ENCODE measurements around the gene RABGAP1L. TPM values are rescaled to one million over a fixed set of nuclear protein-coding genes. Genes with fewer than 3 reads are reported as not detected.

RABGAP1L gene
- total RNA-seq, 4 donors from 2014 or later, result 70.5 to 100 (median 92.6) TPM

- TF ChIP-seq CTCF (IDR thresholded peaks at IDR 0.05), result no peak
- TF ChIP-seq POLR2A (IDR thresholded peaks at IDR 0.05), result no peak
- no peaks in the 10 kb centered on the region for H3K36me3 ChIP-seq
- no peaks in the 10 kb centered on the region for H3K27me3 ChIP-seq
- WGBS, 2 donors, result 96 to 98% methylated on average over 2 of the region's 2 CpGs
- DNase-seq, result no peak
- no peak overlapping the region for H3K27ac ChIP-seq
- H3K4me3 ChIP-seq (replicated peaks in 1 of 3), result no peak overlapping the region
- intact Hi-C loops (cut with DNase I), result no loop called here
- no peaks in the 10 kb centered on the region for H3K9me3 ChIP-seq
- H3K4me1 ChIP-seq, result peaks cover 0 to 6% of the 10 kb centered on the region in 2 donors
Measured at GRCh38 chr1:174960362-174960761, 801.0 kb downstream of the RABGAP1L start.

GRCh38 chr1:174963529-174964125 lies 804.3 kb downstream of the RABGAP1L start:
- H3K4me3 ChIP-seq (replicated peaks in 1 of 3), result no peak overlapping the region
- H3K9me3 ChIP-seq, result no peaks in the 10 kb centered on the region
- H3K27me3 ChIP-seq, result no peaks in the 10 kb centered on the region
- H3K4me1 ChIP-seq, result peaks cover 6 to 19% of the 10 kb centered on the region in 2 donors
- intact Hi-C loops (cut with DNase I), result no loop called here
- 87 to 88% methylated on average over 2 of the region's 2 CpGs for WGBS, 2 donors
- no peak for TF ChIP-seq POLR2A (IDR thresholded peaks at IDR 0.05)
- TF ChIP-seq CTCF (IDR thresholded peaks at IDR 0.05), result no peak
- H3K27ac ChIP-seq, result no peak overlapping the region
- no peaks in the 10 kb centered on the region for H3K36me3 ChIP-seq
- DNase-seq, result no peak

DNA sequence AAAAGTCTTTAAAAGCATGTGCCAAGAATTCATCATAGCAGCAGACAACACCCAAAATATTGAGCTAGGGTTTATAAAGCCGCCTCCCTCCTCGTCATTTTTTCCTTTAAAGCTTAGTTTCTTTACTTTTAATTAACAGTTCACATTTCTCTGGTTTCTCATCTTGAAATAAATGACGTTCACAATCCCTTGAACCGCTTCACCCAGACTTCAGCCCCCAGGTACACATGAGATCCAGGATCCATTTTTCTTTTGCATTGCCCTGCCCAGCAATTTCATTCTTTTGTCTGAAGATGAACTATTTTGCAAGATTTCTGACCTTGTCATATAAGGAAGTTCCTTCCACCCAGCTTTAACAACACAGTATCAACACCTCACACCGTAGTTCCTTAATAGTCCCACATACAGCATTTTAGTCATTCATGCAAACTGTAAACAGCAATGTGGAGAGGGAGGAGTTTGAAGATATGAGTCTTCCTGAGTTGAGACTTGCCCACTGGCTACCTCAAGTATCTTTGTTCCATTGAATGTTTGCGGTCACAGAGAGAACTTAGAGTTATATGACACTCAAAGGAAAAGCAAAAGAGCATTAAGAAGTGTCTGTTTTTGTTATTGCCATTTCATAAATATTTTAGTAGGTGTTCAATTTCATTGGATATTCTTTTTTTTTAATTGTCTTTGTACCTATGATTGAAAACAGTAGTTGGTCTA lies 805.1 kb downstream of the RABGAP1L start:
- no peaks in the 10 kb centered on the region for H3K36me3 ChIP-seq
- intact Hi-C loops (cut with DNase I), result no loop called here
- TF ChIP-seq CTCF (IDR thresholded peaks at IDR 0.05), result no peak
- no peak for TF ChIP-seq POLR2A (IDR thresholded peaks at IDR 0.05)
- H3K4me3 ChIP-seq (replicated peaks in 1 of 3), result no peak overlapping the region
- no peaks in the 10 kb centered on the region for H3K27me3 ChIP-seq
- DNase-seq, result no peak
- H3K9me3 ChIP-seq, result no peaks in the 10 kb centered on the region
- WGBS, 2 donors, result 57 to 71% methylated on average over 6 of the region's 6 CpGs
- peak overlapping the region in 1 of 3 donors; percentile 1 for H3K27ac ChIP-seq
- H3K4me1 ChIP-seq, result peaks cover 6 to 19% of the 10 kb centered on the region in 2 donors

GRCh38 chr1:174964972-174965361 lies 805.6 kb downstream of the RABGAP1L start:
- intact Hi-C loops (cut with DNase I), result no loop called here
- Histone ChIP-seq H3K9me3 (no peaks in the 10 kb centered on the region), H3K4me1 (peaks cover 6 to 19% of the 10 kb centered on the region in 2 donors), H3K27ac (peak overlapping the region in 2 of 3 donors; percentile 1 to 31), H3K36me3 (no peaks in the 10 kb centered on the region), H3K27me3 (no peaks in the 10 kb centered on the region), H3K4me3 (replicated peaks in 1 of 3) (no peak overlapping the region)
- DNase-seq, result no peak
- 43 to 76% methylated on average over 1 of the region's 1 CpG for WGBS, 2 donors
- TF ChIP-seq POLR2A (IDR thresholded peaks at IDR 0.05) (no peak), CTCF (IDR thresholded peaks at IDR 0.05) (no peak)

DNA sequence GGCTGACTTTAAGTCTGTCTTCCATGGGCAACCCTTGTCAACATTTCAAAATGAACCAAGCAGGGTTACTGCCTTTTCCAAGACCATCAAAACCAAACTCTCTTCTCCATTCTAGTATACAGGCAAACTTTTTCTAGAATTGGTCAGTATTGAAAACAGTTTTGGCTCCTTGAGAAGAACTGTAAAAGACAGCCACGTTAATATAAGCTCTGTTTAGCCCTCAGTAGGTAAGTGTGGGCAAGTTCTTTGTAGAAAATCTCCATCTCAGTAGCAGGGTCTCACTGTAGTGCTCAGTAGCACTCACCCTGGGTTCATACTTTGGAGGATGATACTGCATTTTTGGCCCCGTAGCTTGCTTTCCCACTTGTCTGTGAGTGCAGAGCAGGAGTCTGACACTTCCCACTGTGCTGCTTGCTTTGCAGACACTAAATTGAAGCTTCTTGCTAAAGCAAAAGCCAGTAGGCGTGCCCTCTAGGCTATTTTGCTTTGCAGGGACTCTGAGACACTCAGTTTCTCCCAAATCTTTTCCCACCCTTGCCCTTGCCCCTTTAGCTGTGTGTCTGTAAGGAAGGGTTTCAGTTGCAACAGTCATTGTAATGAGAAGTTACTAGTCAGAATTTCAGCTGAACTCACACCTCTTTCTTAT lies 806.2 kb downstream of the RABGAP1L start:
- no peak overlapping the region for H3K4me3 ChIP-seq (replicated peaks in 1 of 3)
- 56 to 72% methylated on average over 3 of the region's 3 CpGs for WGBS, 2 donors
- no peaks in the 10 kb centered on the region for H3K36me3 ChIP-seq
- no peak for TF ChIP-seq POLR2A (IDR thresholded peaks at IDR 0.05)
- no peak for TF ChIP-seq CTCF (IDR thresholded peaks at IDR 0.05)
- H3K27ac ChIP-seq, result peak overlapping the region in 2 of 3 donors; percentile 1 to 31
- H3K4me1 ChIP-seq, result peaks cover 6 to 19% of the 10 kb centered on the region in 2 donors
- no peaks in the 10 kb centered on the region for H3K9me3 ChIP-seq
- peak in 1 of 2 donors; percentile 12 for DNase-seq
- no peaks in the 10 kb centered on the region for H3K27me3 ChIP-seq
- intact Hi-C loops (cut with DNase I), result no loop called here

Measured in thyroid gland (tissue), 4 donors.